Lower leg skin (tissue), 4 donors: ENCODE data around the gene TTLL3. TPM values are rescaled to one million over a fixed set of nuclear protein-coding genes. Genes with fewer than 3 reads are reported as not detected.
A peak's percentile ranks its signal among the peaks of the same experiment; 100 is the strongest.

Experiments
- DNase-seq, 2 donors: peaks; one replicate each; pipeline ENCODE4 v3.0.0-alpha.2; 2019; ENCODE audit warnings: low spot score in 2 of 2
- H3K4me3 ChIP-seq: fragments of 200-600 bp; sonication (generic); 2 replicates; pipeline ENCODE4 v1.5.1; 2017; ENCODE audit warnings: mild to moderate bottlenecking, low read depth; ENCODE audit not compliant: poor library complexity, severe bottlenecking
- POLR2A ChIP-seq, 2 donors: fragments of 450-650 bp; IDR thresholded peaks; one replicate each; pipeline ENCODE4 v1.6.1; 2016 to 2017; ENCODE audit warnings: antibody characterized with exemption in 2 of 2, mild to moderate bottlenecking in 1 of 2, moderate library complexity in 1 of 2
- WGBS, 2 donors: methylation state at CpG; one replicate each; pipeline ENCODE4 v1.1.5; 2018; 5-methylcytosine and 5-hydroxymethylcytosine counted together
- intact Hi-C: fragments of 100-400 bp; cut with DNase I; formaldehyde crosslinking; loops from one replicate; pipeline ENCODE4 v1.15.0; 2023; ENCODE audit warnings: low total_unique reads
- total RNA-seq, 4 donors: library from RNA; depleted of rRNA; stranded (reverse); fragments of >200 nt; gene quantifications; one replicate each; pipeline ENCODE4 v1.1.0, GENCODE V29; 2016
- TF ChIP-seq, protein P1 (sequence below), 3 donors: fragments of 450-650 bp; IDR thresholded peaks; one replicate each; pipeline ENCODE4 v1.5.1; 2016; ENCODE audit warnings: antibody characterized with exemption in 3 of 3, mild to moderate bottlenecking in 3 of 3, moderate library complexity in 2 of 3

Gene TTLL3
- total RNA-seq, 4 donors from 2014 or later, result 34.9 to 93.9 (median 54.3) TPM

DNA sequence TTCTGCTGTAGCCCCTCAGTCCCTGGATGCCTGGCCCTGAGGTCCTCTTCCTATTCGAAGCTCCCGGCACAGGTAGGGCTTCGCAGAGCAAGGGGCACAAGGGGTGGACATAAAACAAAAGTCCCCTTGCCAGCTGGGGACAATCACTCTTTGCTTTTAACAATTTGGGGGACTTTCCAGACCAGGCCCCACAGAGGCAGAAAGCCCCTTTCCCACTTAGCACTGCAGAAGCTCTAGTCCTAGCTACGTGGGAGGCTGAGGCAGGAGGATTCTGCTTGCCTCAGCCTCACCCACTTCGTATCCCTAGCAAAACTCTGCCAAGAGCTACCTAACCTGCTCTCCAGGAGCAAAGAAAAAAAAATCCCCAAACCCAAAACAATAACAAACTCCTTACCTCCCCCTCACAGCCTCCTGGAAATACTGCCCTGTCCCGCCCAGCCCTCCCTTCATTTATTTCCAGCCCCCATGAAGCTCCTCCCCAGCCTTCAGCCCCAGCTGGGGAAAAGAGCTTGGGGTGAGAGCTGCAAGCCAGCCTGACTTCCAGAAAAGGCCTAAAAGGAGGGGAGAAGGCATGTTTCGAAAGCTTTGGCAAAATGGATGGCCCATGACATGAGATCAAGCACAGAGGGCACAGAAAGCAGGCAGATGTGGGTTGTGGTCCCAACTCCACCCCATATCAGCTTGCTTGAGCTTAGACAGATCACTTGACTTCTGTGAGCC is 69.9 kb downstream of the TTLL3 start, which contains the start of gene CIDEC:
Gene CIDEC, minus strand, starts transcription at position 424 of the 720 bp plus-strand sequence. CDS start 1,767 bp downstream, outside the sequence.
- no peak within 1 kb of the TSS for H3K4me3 ChIP-seq
- no peak for DNase-seq
- intact Hi-C loops, result no loop called here
- 83 to 88% methylated on average over 7 of the region's 7 CpGs for WGBS, 2 donors
- TF ChIP-seq, protein P1, sequence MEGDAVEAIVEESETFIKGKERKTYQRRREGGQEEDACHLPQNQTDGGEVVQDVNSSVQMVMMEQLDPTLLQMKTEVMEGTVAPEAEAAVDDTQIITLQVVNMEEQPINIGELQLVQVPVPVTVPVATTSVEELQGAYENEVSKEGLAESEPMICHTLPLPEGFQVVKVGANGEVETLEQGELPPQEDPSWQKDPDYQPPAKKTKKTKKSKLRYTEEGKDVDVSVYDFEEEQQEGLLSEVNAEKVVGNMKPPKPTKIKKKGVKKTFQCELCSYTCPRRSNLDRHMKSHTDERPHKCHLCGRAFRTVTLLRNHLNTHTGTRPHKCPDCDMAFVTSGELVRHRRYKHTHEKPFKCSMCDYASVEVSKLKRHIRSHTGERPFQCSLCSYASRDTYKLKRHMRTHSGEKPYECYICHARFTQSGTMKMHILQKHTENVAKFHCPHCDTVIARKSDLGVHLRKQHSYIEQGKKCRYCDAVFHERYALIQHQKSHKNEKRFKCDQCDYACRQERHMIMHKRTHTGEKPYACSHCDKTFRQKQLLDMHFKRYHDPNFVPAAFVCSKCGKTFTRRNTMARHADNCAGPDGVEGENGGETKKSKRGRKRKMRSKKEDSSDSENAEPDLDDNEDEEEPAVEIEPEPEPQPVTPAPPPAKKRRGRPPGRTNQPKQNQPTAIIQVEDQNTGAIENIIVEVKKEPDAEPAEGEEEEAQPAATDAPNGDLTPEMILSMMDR (IDR thresholded peaks at IDR 0.05), result no peak
- TF ChIP-seq POLR2A (IDR thresholded peaks at IDR 0.05), result no peak

DNA sequence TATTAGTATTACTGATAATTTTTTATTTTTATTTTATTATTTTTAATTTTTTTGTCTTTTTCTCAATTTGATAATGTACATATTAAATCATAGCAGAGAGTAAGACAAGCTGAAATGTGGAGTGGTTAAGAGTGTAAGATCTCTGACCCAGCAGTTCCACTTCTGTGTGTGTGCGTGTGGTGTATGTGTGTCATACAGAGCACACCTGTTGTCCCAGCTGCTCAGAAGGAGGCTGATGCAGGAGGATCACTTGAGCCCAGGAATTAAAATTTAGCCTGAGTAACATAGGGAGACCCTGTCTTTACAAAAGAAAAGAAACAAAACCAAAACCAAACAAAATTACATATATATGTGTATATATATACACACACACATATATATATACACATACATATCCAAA is 71.4 kb downstream of the TTLL3 start:
- WGBS, 2 donors, result 93 to 97% methylated on average over 1 of the region's 1 CpG
- no peak overlapping the region for H3K4me3 ChIP-seq
- TF ChIP-seq POLR2A (IDR thresholded peaks at IDR 0.05), result no peak
- TF ChIP-seq, protein P1 (IDR thresholded peaks at IDR 0.05), result no peak
- intact Hi-C loops, result no loop called here
- DNase-seq, result no peak

DNA sequence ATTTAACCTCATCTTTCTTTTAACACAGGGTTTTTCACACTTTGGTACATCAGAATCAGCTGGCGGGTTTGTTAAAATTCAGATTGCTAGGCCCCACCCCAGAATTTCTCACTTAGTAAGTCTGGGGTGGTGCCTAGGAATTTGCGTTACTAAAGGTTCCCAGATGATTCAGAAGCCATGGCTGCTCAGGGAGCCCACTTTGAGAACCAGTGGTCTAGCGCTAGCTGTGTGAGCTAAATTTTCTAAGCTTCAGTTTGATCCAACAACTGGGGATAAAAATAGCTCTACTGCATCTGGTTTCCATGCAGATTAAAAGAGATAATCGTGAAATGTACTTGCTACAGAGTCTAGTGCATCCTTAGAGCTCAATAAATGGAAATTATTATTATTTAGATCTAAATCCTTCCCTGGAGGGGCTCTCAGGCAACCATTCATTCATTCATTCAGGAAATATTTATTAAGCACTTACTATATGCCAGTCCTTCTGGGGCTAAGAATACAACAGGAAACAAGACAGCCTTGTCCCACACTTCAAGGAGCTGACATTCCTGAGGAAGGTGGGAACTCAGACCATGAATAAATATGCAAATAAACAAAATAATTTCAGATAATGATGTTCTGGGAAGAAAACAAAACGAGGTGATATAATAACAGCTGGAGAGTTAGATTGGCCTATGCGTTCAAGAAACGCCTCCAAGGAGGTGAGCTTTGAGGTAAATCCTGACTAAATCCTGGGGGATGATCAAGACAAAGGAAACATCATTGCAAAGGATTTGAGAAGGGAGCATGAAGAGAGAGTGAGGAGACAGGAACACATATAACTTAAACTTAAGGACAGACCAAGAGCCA is 73.9 kb downstream of the TTLL3 start:
- intact Hi-C loops, result no loop called here
- H3K4me3 ChIP-seq, result no peak overlapping the region
- WGBS, 2 donors, result 44 to 49% methylated on average over 7 of the region's 7 CpGs
- TF ChIP-seq, protein P1 (IDR thresholded peaks at IDR 0.05), result no peak
- no peak for DNase-seq

DNA sequence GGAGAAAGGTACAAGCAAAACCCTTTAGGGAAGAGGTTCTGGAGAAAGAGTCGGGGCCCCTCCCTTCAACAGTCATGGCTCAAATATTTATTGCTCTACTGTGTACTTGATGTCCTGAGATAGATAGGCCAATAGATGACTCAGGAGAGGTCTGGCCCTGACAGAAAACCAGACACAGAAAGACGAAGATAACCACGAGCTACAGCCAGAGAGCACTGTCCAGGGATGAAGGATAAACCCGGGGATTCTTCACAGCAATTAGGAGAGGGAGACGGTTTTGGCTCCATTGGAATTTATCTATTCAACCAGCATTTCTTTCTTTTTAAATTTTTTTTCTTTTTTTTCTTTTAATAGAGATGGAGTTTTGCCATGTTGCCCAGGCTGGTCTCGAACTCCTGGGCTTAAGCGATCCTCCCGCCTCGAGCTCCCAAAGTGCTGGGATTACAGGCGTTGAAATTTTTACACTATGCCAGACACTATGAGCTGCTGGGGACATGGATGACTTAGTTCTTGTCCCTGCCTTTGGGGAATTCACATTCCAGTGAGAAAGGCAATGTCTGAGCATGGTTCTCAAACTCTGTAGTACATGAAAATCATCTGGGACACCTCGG is 74.6 kb downstream of the TTLL3 start:
- no peak for TF ChIP-seq POLR2A (IDR thresholded peaks at IDR 0.05)
- TF ChIP-seq, protein P1 (IDR thresholded peaks at IDR 0.05), result no peak
- WGBS, 2 donors, result 51% methylated on average over 11 of the region's 11 CpGs
- intact Hi-C loops, result no loop called here
- peak in 1 of 2 donors; percentile 74 for DNase-seq
- no peak overlapping the region for H3K4me3 ChIP-seq

Other genes starting within 250 kb of the TTLL3 start
- 10 to 100 TPM; 27.5 to 39.4 (median 34.6) TPM for gene MTMR14, start 160.8 kb upstream of the TTLL3 start, total RNA-seq
- gene CPNE9, start 106.4 kb upstream of the TTLL3 start, total RNA-seq, result 1 to 10 TPM in 2 of 4 donors, under 1 TPM in 2; 0.54 to 1.6 (median 1.1) TPM
- gene BRPF1, start 78.5 kb upstream of the TTLL3 start, total RNA-seq, result 10 to 100 TPM; 20.1 to 27.2 (median 22.5) TPM
- gene OGG1, start 60.3 kb upstream of the TTLL3 start, total RNA-seq, result 10 to 100 TPM in 3 of 4 donors, 1 to 10 TPM in 1; 7.9 to 27.2 (median 17.4) TPM
- gene CAMK1, start 40.3 kb upstream of the TTLL3 start, total RNA-seq, result 10 to 100 TPM in 1 of 4 donors, 1 to 10 TPM in 3; 3.1 to 10.1 (median 9.4) TPM
- gene TADA3, start 17.8 kb upstream of the TTLL3 start, total RNA-seq, result 10 to 100 TPM; 42.1 to 53.2 (median 47.0) TPM
- gene ARPC4, start 17.2 kb upstream of the TTLL3 start, total RNA-seq, result 100 to 1,000 TPM in 3 of 4 donors, 10 to 100 TPM in 1; 89.6 to 151 (median 107) TPM
- 10 to 100 TPM; 44.4 to 57.1 (median 50.7) TPM for gene RPUSD3, start 33.7 kb downstream of the TTLL3 start, total RNA-seq
- gene CIDEC, start 70.0 kb downstream of the TTLL3 start, total RNA-seq, result 10 to 100 TPM in 2 of 4 donors, 1 to 10 TPM in 2; 2.8 to 23.7 (median 9.0) TPM
- gene JAGN1, start 80.3 kb downstream of the TTLL3 start, total RNA-seq, result 10 to 100 TPM; 39.2 to 70.6 (median 51.0) TPM
- gene IL17RE, start 92.6 kb downstream of the TTLL3 start, total RNA-seq, result 100 to 1,000 TPM in 1 of 4 donors, 10 to 100 TPM in 3; 71.1 to 117 (median 81.1) TPM
- 100 to 1,000 TPM in 3 of 4 donors, 10 to 100 TPM in 1; 95.5 to 155 (median 113) TPM for gene IL17RC, start 106.8 kb downstream of the TTLL3 start, total RNA-seq
- gene CRELD1, start 123.6 kb downstream of the TTLL3 start, total RNA-seq, result 10 to 100 TPM; 16.1 to 58.8 (median 28.3) TPM
- 1 to 10 TPM; 3.2 to 6.4 (median 4.0) TPM for gene PRRT3, start 142.1 kb downstream of the TTLL3 start, total RNA-seq
- gene EMC3, start 176.6 kb downstream of the TTLL3 start, total RNA-seq, result 100 to 1,000 TPM; 101 to 108 (median 104) TPM
- gene FANCD2, start 216.2 kb downstream of the TTLL3 start, total RNA-seq, result 1 to 10 TPM; 1.7 to 6.5 (median 3.1) TPM